ENCODE results near the gene COL6A2. TPM values are rescaled to one million over a fixed set of nuclear protein-coding genes. Genes with fewer than 3 reads are reported as not detected.

The COL6A2 gene
- total RNA-seq, 1 donor from 2014 or later, result 120 TPM

- Mint-ChIP-seq H3K9me3 (ENCODE audit: unreplicated experiment) (peaks cover 27% of the 10 kb centered on the region), H3K36me3 (ENCODE audit: low read depth, unreplicated experiment) (peaks cover 2% of the 10 kb centered on the region), H3K27ac (ENCODE audit: unreplicated experiment) (no peak overlapping the region), H3K4me1 (ENCODE audit: low read depth, unreplicated experiment) (no peaks in the 10 kb centered on the region), H3K27me3 (ENCODE audit: low read depth, unreplicated experiment) (peaks cover 2% of the 10 kb centered on the region), H3K4me3 (ENCODE audit: unreplicated experiment) (no peak overlapping the region)
- no peak overlapping the region for H3K4me2 ChIP-seq (ENCODE audit: low read length)
- no peak overlapping the region for H3K4me3 ChIP-seq (ENCODE audit: insufficient read depth, low read depth, low read length)
- no peak for FAIRE-seq
- TF ChIP-seq EZH2 (IDR thresholded peaks at IDR 0.05; ENCODE audit: insufficient read depth, low read length) (no peak), CTCF (IDR thresholded peaks at IDR 0.05; ENCODE audit: insufficient read depth, low read depth, low read length) (no peak)
- H3K9ac ChIP-seq (ENCODE audit: low read length), result no peak overlapping the region
- H2AFZ ChIP-seq (ENCODE audit: low read depth, low read length), result no peak overlapping the region
- H3K27ac ChIP-seq (ENCODE audit: low read depth, low read length), result no peak overlapping the region
- H3K27me3 ChIP-seq (ENCODE audit: insufficient read depth, low read length), result no peaks in the 10 kb centered on the region
- no peak for DNase-seq (ENCODE audit: low read depth)
- H3K79me2 ChIP-seq (ENCODE audit: insufficient read depth, low read length), result no peaks in the 10 kb centered on the region
- no peaks in the 10 kb centered on the region for H3K36me3 ChIP-seq (ENCODE audit: insufficient read depth, low read length)
- peaks cover 12% of the 10 kb centered on the region for H3K4me1 ChIP-seq (ENCODE audit: insufficient read depth, low read length)
- H3K9me3 ChIP-seq (ENCODE audit: insufficient read depth, low read depth, low read length), result peaks cover 5% of the 10 kb centered on the region
- H4K20me1 ChIP-seq (ENCODE audit: insufficient read depth, low read length), result no peaks in the 10 kb centered on the region
Measured at GRCh38 chr21:46087641-46088040, 10.3 kb upstream of the COL6A2 start.

- Histone ChIP-seq H3K27ac (ENCODE audit: low read depth, low read length) (no peak overlapping the region), H3K4me1 (ENCODE audit: insufficient read depth, low read length) (peaks cover 17% of the 10 kb centered on the region), H3K27me3 (ENCODE audit: insufficient read depth, low read length) (no peaks in the 10 kb centered on the region), H3K9me3 (ENCODE audit: insufficient read depth, low read depth, low read length) (peaks cover 5% of the 10 kb centered on the region), H3K4me2 (ENCODE audit: low read length) (no peak overlapping the region), H3K9ac (ENCODE audit: low read length) (no peak overlapping the region), H3K36me3 (ENCODE audit: insufficient read depth, low read length) (no peaks in the 10 kb centered on the region), H3K4me3 (ENCODE audit: insufficient read depth, low read depth, low read length) (no peak overlapping the region), H2AFZ (ENCODE audit: low read depth, low read length) (no peak overlapping the region), H3K79me2 (ENCODE audit: insufficient read depth, low read length) (no peaks in the 10 kb centered on the region), H4K20me1 (ENCODE audit: insufficient read depth, low read length) (no peaks in the 10 kb centered on the region)
- H3K27me3 Mint-ChIP-seq (ENCODE audit: low read depth, unreplicated experiment), result peaks cover 2% of the 10 kb centered on the region
- H3K27ac Mint-ChIP-seq (ENCODE audit: unreplicated experiment), result no peak overlapping the region
- H3K4me3 Mint-ChIP-seq (ENCODE audit: unreplicated experiment), result no peak overlapping the region
- TF ChIP-seq EZH2 (IDR thresholded peaks at IDR 0.05; ENCODE audit: insufficient read depth, low read length) (no peak), CTCF (IDR thresholded peaks at IDR 0.05; ENCODE audit: insufficient read depth, low read depth, low read length) (no peak)
- DNase-seq (ENCODE audit: low read depth) (no peak), FAIRE-seq (no peak)
- peaks cover 28% of the 10 kb centered on the region for H3K9me3 Mint-ChIP-seq (ENCODE audit: unreplicated experiment)
- no peaks in the 10 kb centered on the region for H3K4me1 Mint-ChIP-seq (ENCODE audit: low read depth, unreplicated experiment)
- peaks cover 2% of the 10 kb centered on the region for H3K36me3 Mint-ChIP-seq (ENCODE audit: low read depth, unreplicated experiment)
Measured at GRCh38 chr21:46088189-46088588, 9.7 kb upstream of the COL6A2 start.

GRCh38 chr21:46089285-46089684, 8.6 kb upstream of the COL6A2 start:
- H3K27me3 ChIP-seq (ENCODE audit: insufficient read depth, low read length), result no peaks in the 10 kb centered on the region
- FAIRE-seq (no peak), DNase-seq (ENCODE audit: low read depth) (no peak)
- H3K9me3 ChIP-seq (ENCODE audit: insufficient read depth, low read depth, low read length), result peaks cover 5% of the 10 kb centered on the region
- no peaks in the 10 kb centered on the region for H3K36me3 ChIP-seq (ENCODE audit: insufficient read depth, low read length)
- H3K4me1 ChIP-seq (ENCODE audit: insufficient read depth, low read length), result peaks cover 14% of the 10 kb centered on the region
- no peak overlapping the region for H3K4me2 ChIP-seq (ENCODE audit: low read length)
- H3K4me3 Mint-ChIP-seq (ENCODE audit: unreplicated experiment), result no peak overlapping the region
- no peaks in the 10 kb centered on the region for H4K20me1 ChIP-seq (ENCODE audit: insufficient read depth, low read length)
- no peak overlapping the region for H2AFZ ChIP-seq (ENCODE audit: low read depth, low read length)
- no peak overlapping the region for H3K9ac ChIP-seq (ENCODE audit: low read length)
- no peaks in the 10 kb centered on the region for H3K79me2 ChIP-seq (ENCODE audit: insufficient read depth, low read length)
- H3K36me3 Mint-ChIP-seq (ENCODE audit: low read depth, unreplicated experiment), result peaks cover 2% of the 10 kb centered on the region
- H3K27ac ChIP-seq (ENCODE audit: low read depth, low read length), result no peak overlapping the region
- H3K9me3 Mint-ChIP-seq (ENCODE audit: unreplicated experiment), result peaks cover 28% of the 10 kb centered on the region
- H3K4me1 Mint-ChIP-seq (ENCODE audit: low read depth, unreplicated experiment), result no peaks in the 10 kb centered on the region
- H3K27ac Mint-ChIP-seq (ENCODE audit: unreplicated experiment), result no peak overlapping the region
- TF ChIP-seq EZH2 (IDR thresholded peaks at IDR 0.05; ENCODE audit: insufficient read depth, low read length) (no peak), CTCF (IDR thresholded peaks at IDR 0.05; ENCODE audit: insufficient read depth, low read depth, low read length) (no peak)
- peaks cover 2% of the 10 kb centered on the region for H3K27me3 Mint-ChIP-seq (ENCODE audit: low read depth, unreplicated experiment)
- H3K4me3 ChIP-seq (ENCODE audit: insufficient read depth, low read depth, low read length), result no peak overlapping the region

Data from astrocyte (in vitro differentiated cells and primary cell).